Measurements from ENCODE around the gene ADAMTSL5. TPM values are rescaled to one million over a fixed set of nuclear protein-coding genes. Genes with fewer than 3 reads are reported as not detected.

ADAMTSL5 gene
- polyA plus RNA-seq, 1 donor from 2014 or later, result not detected

DNA sequence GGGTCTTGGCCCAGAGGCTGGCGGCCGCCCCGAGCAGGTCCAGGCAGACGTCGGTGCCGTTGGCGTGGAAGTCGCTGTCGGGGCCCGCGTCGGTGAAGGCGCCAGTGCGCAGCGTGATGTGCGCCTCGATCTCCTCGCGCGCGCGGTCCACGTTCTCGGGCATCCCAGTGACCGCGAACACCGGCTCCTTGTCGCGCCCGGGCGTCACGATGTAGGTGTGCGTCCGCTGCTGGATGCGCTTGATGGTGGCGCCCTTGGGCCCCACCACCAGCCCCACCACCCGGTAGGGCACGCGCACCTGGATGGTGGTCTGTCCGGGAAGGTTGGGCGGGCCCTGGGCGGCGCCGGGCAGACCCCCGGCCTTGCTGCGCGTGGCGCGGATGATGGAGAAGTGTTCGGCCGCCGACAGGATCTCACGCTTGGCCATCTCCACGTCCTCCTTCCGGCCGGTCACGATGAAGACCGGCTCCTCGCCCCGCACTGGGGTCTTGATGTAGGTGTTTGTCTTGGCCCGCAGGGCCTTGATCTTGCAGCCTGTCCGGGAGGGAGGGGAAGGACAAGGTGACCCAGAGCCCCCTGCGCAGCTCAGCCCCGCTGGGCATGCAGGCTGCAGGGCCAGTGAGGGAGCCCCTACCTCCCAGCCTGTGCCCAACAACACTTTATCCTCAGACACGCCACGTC lies 43.7 kb upstream of the ADAMTSL5 start:
- Histone ChIP-seq H4K20me1 (ENCODE audit: insufficient read depth) (peaks cover 29% of the 10 kb centered on the region), H3K9ac (ENCODE audit: low read length) (no peak overlapping the region), H3K27ac (ENCODE audit: low read length) (no peak overlapping the region), H3K4me3 (ENCODE audit: low read length) (no peak overlapping the region), H3K9me3 (ENCODE audit: low read length) (no peaks in the 10 kb centered on the region), H3K27me3 (ENCODE audit: insufficient read depth, low read depth, low read length) (no peaks in the 10 kb centered on the region), H3K4me2 (ENCODE audit: low read length) (no peak overlapping the region), H3K9me2 (ENCODE audit: insufficient read depth, low read length) (no peaks in the 10 kb centered on the region), H2AFZ (ENCODE audit: low read depth, low read length) (no peak overlapping the region), H3K79me2 (replicated peaks; ENCODE audit: insufficient read depth, low read length) (peaks cover 26% of the 10 kb centered on the region), H3K36me3 (ENCODE audit: insufficient read depth, low read length) (peaks cover 5% of the 10 kb centered on the region), H3F3A (ENCODE audit: insufficient read depth, low read length, poor library complexity, severe bottlenecking) (no peaks in the 10 kb centered on the region)
- no peak for TF ChIP-seq RAD21 (conservative IDR thresholded peaks at IDR 0.05)
- TF ChIP-seq, protein P1, sequence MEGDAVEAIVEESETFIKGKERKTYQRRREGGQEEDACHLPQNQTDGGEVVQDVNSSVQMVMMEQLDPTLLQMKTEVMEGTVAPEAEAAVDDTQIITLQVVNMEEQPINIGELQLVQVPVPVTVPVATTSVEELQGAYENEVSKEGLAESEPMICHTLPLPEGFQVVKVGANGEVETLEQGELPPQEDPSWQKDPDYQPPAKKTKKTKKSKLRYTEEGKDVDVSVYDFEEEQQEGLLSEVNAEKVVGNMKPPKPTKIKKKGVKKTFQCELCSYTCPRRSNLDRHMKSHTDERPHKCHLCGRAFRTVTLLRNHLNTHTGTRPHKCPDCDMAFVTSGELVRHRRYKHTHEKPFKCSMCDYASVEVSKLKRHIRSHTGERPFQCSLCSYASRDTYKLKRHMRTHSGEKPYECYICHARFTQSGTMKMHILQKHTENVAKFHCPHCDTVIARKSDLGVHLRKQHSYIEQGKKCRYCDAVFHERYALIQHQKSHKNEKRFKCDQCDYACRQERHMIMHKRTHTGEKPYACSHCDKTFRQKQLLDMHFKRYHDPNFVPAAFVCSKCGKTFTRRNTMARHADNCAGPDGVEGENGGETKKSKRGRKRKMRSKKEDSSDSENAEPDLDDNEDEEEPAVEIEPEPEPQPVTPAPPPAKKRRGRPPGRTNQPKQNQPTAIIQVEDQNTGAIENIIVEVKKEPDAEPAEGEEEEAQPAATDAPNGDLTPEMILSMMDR (IDR thresholded peaks at IDR 0.05; ENCODE audit: poor library complexity, severe bottlenecking), result no peak
- TF ChIP-seq EZH2 (IDR thresholded peaks at IDR 0.05; ENCODE audit: borderline replicate concordance, insufficient read depth, low read length, poor library complexity, severe bottlenecking), result no peak
- TF ChIP-seq, protein P2, sequence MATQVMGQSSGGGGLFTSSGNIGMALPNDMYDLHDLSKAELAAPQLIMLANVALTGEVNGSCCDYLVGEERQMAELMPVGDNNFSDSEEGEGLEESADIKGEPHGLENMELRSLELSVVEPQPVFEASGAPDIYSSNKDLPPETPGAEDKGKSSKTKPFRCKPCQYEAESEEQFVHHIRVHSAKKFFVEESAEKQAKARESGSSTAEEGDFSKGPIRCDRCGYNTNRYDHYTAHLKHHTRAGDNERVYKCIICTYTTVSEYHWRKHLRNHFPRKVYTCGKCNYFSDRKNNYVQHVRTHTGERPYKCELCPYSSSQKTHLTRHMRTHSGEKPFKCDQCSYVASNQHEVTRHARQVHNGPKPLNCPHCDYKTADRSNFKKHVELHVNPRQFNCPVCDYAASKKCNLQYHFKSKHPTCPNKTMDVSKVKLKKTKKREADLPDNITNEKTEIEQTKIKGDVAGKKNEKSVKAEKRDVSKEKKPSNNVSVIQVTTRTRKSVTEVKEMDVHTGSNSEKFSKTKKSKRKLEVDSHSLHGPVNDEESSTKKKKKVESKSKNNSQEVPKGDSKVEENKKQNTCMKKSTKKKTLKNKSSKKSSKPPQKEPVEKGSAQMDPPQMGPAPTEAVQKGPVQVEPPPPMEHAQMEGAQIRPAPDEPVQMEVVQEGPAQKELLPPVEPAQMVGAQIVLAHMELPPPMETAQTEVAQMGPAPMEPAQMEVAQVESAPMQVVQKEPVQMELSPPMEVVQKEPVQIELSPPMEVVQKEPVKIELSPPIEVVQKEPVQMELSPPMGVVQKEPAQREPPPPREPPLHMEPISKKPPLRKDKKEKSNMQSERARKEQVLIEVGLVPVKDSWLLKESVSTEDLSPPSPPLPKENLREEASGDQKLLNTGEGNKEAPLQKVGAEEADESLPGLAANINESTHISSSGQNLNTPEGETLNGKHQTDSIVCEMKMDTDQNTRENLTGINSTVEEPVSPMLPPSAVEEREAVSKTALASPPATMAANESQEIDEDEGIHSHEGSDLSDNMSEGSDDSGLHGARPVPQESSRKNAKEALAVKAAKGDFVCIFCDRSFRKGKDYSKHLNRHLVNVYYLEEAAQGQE (IDR thresholded peaks at IDR 0.05; ENCODE audit: borderline replicate concordance), result no peak
- peak; percentile 3 for TF ChIP-seq POLR2AphosphoS5 (IDR thresholded peaks at IDR 0.05)
- no peak for TF ChIP-seq SMC3 (conservative IDR thresholded peaks at IDR 0.05; ENCODE audit: poor library complexity)

DNA sequence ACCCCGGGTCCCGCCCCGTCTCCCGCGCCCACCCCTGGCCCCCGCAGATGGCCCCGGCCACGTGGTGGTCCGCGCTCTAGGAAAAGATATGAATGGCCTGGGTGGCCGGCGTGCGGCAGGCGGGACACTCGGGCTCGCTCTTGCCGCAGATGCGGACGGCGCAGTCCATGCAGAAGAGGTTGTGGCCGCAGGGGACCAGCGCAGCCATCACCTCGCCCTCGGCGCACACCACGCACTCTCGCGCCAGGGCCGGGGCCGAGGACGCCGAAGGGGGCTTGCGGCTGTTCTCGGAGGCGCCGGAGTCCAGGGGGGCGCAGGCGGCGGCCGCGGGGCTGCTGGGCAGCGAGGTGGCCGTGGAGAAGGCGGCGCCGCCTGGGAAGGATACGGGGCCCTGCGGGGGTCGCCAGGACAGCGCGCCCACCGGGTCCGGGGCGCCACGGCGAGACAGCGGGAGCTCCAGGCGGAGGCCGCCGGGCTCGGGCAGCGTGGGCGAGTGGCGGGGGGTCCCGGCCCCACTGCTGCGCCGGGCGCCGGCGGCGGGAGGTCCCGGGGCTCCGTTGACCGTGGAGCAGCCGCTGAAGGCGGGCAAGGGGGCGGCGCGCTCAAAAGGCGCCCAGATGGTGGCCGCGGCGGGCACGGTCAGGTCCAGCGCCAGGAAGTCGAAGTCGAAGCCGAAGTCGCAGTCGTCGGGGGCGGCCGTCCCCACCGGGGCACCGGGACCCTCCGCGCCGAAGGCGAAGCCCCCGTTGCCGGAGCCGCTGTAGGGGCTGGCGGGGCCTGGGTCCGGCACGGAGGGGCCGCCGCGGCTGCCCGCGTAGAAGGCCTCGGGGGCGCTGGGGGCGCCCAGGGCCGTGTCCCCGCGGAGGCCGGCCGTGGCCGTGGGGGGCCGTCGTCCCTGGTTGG lies 42.9 kb upstream of the ADAMTSL5 start:
- Histone ChIP-seq H2AFZ (ENCODE audit: low read depth, low read length) (no peak overlapping the region), H3K36me3 (ENCODE audit: insufficient read depth, low read length) (peaks cover 5% of the 10 kb centered on the region), H3K4me2 (ENCODE audit: low read length) (no peak overlapping the region), H4K20me1 (ENCODE audit: insufficient read depth) (peaks cover 22% of the 10 kb centered on the region), H3K79me2 (replicated peaks; ENCODE audit: insufficient read depth, low read length) (peaks cover 18% of the 10 kb centered on the region), H3K9ac (ENCODE audit: low read length) (no peak overlapping the region), H3K9me2 (ENCODE audit: insufficient read depth, low read length) (no peaks in the 10 kb centered on the region), H3K9me3 (ENCODE audit: low read length) (no peaks in the 10 kb centered on the region), H3K4me3 (ENCODE audit: low read length) (no peak overlapping the region), H3F3A (ENCODE audit: insufficient read depth, low read length, poor library complexity, severe bottlenecking) (no peaks in the 10 kb centered on the region), H3K27me3 (ENCODE audit: insufficient read depth, low read depth, low read length) (no peaks in the 10 kb centered on the region), H3K27ac (ENCODE audit: low read length) (no peak overlapping the region)
- no peak for TF ChIP-seq RAD21 (conservative IDR thresholded peaks at IDR 0.05)
- TF ChIP-seq, protein P1 (IDR thresholded peaks at IDR 0.05; ENCODE audit: poor library complexity, severe bottlenecking), result no peak
- no peak for TF ChIP-seq TAF1 (IDR thresholded peaks at IDR 0.05; ENCODE audit: low read depth)
- TF ChIP-seq, protein P2 (IDR thresholded peaks at IDR 0.05; ENCODE audit: borderline replicate concordance), result no peak
- TF ChIP-seq EP300 (conservative IDR thresholded peaks at IDR 0.05; ENCODE audit: poor library complexity, severe bottlenecking), result no peak
- no peak for TF ChIP-seq SMC3 (conservative IDR thresholded peaks at IDR 0.05; ENCODE audit: poor library complexity)

All from neural cell (in vitro differentiated cells).